ENCODE measurements around the gene NEK2.

Gene NEK2

DNA sequence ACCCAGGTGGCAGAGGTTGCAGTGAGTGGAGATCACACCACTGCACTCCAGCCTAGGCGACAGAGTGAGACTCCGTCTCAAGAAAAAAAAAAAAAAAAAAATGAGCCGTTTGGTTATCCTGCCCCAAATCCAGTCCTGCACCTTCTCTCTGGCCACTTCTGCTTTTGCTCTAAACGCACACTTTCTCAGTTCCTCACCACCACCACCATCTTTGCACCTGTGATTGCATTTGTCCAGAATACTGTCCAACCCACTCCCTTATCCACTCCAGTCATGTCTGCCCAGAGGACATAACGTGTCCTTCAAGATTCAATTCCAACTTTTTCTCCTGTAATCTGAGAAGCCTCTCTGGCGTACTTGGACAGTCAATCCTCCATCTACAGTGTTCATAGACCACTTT lies 2.2 kb upstream of the NEK2 start:
- TF ChIP-seq CEBPB (IDR thresholded peaks at IDR 0.05) = no peak

DNA sequence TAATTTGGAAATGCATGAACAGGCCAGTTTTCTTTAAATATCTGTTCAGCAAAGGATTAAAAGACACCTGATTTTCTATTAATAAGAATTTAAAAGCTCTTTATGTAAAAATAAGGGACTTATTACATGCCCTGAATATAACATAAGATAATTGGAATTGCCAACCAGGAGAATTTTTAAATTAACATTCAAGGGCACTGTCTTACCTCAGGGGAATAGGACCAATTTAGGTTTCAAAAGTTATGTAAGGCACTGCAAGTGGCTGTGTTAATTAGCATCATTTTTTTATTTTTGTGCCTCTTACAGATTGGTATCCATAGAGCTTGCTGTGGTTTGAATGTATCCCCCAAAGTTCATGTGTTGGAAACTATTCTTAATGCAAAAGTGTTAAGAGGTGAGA lies 1.3 kb upstream of the NEK2 start:
- TF ChIP-seq, protein P1, sequence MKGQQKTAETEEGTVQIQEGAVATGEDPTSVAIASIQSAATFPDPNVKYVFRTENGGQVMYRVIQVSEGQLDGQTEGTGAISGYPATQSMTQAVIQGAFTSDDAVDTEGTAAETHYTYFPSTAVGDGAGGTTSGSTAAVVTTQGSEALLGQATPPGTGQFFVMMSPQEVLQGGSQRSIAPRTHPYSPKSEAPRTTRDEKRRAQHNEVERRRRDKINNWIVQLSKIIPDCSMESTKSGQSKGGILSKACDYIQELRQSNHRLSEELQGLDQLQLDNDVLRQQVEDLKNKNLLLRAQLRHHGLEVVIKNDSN (IDR thresholded peaks at IDR 0.05) = no peak
- no peak for TF ChIP-seq NFIC (IDR thresholded peaks at IDR 0.05)
- TF ChIP-seq, protein P2, sequence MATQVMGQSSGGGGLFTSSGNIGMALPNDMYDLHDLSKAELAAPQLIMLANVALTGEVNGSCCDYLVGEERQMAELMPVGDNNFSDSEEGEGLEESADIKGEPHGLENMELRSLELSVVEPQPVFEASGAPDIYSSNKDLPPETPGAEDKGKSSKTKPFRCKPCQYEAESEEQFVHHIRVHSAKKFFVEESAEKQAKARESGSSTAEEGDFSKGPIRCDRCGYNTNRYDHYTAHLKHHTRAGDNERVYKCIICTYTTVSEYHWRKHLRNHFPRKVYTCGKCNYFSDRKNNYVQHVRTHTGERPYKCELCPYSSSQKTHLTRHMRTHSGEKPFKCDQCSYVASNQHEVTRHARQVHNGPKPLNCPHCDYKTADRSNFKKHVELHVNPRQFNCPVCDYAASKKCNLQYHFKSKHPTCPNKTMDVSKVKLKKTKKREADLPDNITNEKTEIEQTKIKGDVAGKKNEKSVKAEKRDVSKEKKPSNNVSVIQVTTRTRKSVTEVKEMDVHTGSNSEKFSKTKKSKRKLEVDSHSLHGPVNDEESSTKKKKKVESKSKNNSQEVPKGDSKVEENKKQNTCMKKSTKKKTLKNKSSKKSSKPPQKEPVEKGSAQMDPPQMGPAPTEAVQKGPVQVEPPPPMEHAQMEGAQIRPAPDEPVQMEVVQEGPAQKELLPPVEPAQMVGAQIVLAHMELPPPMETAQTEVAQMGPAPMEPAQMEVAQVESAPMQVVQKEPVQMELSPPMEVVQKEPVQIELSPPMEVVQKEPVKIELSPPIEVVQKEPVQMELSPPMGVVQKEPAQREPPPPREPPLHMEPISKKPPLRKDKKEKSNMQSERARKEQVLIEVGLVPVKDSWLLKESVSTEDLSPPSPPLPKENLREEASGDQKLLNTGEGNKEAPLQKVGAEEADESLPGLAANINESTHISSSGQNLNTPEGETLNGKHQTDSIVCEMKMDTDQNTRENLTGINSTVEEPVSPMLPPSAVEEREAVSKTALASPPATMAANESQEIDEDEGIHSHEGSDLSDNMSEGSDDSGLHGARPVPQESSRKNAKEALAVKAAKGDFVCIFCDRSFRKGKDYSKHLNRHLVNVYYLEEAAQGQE (IDR thresholded peaks at IDR 0.05; ENCODE audit: low read depth) = no peak
- no peak for TF ChIP-seq RAD21 (IDR thresholded peaks at IDR 0.05; ENCODE audit: low read depth)
- TF ChIP-seq EGR1 (IDR thresholded peaks at IDR 0.05) = no peak
- TF ChIP-seq TCF12 (IDR thresholded peaks at IDR 0.05; ENCODE audit: low read depth) = no peak
- no peak for TF ChIP-seq TAF1 (IDR thresholded peaks at IDR 0.05; ENCODE audit: low read depth)
- TF ChIP-seq TEAD4 (IDR thresholded peaks at IDR 0.05) = no peak
- TF ChIP-seq FOXM1 (IDR thresholded peaks at IDR 0.05; ENCODE audit: borderline replicate concordance, low read depth) = no peak
- TF ChIP-seq, protein P3, sequence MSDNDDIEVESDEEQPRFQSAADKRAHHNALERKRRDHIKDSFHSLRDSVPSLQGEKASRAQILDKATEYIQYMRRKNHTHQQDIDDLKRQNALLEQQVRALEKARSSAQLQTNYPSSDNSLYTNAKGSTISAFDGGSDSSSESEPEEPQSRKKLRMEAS (IDR thresholded peaks at IDR 0.05) = no peak
- TF ChIP-seq EP300 (IDR thresholded peaks at IDR 0.05; ENCODE audit: borderline replicate concordance) = no peak
- TF ChIP-seq CEBPB (IDR thresholded peaks at IDR 0.05) = no peak

DNA sequence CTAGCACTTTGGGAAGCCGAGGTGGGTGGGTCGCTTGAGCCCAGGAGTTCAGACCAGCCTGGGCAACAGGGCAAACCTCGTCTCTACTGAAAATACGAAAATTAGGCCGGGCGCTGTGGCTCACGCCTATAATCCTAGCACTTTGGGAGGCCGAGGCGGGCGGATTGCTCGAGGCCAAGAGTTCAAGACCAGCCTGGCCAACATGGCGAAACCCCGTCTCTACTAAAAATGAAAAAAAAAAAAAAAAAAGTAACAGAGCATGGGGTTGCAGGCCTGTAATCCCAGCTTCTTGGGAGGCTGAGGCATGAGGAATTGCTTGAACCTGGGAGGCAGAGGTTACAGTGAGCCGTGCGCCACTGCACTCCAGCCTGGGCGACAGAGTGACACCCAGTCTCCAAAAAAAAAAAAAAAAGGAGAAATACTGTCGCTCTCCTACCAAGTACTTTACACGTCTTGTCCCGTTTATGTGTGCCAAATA lies 724 bp upstream of the NEK2 start:
- no peak for TF ChIP-seq YY1 (IDR thresholded peaks at IDR 0.05; ENCODE audit: low read depth)
- TF ChIP-seq NFIC (IDR thresholded peaks at IDR 0.05) = no peak
- no peak for TF ChIP-seq TCF12 (IDR thresholded peaks at IDR 0.05; ENCODE audit: low read depth)
- TF ChIP-seq, protein P2 (IDR thresholded peaks at IDR 0.05; ENCODE audit: low read depth) = no peak
- TF ChIP-seq, protein P3 (IDR thresholded peaks at IDR 0.05) = no peak
- no peak for TF ChIP-seq FOXM1 (IDR thresholded peaks at IDR 0.05; ENCODE audit: borderline replicate concordance, low read depth)
- TF ChIP-seq RAD21 (IDR thresholded peaks at IDR 0.05; ENCODE audit: low read depth) = no peak
- TF ChIP-seq EGR1 (IDR thresholded peaks at IDR 0.05) = no peak
- no peak for TF ChIP-seq ZBTB7A (IDR thresholded peaks at IDR 0.05; ENCODE audit: low read depth)
- no peak for TF ChIP-seq CREB1 (IDR thresholded peaks at IDR 0.05; ENCODE audit: low read depth)
- TF ChIP-seq TAF1 (IDR thresholded peaks at IDR 0.05; ENCODE audit: low read depth) = no peak
- no peak for TF ChIP-seq CEBPB (IDR thresholded peaks at IDR 0.05)
- no peak for TF ChIP-seq TEAD4 (IDR thresholded peaks at IDR 0.05)
- TF ChIP-seq, protein P1 (IDR thresholded peaks at IDR 0.05) = no peak
- no peak for TF ChIP-seq EP300 (IDR thresholded peaks at IDR 0.05; ENCODE audit: borderline replicate concordance)

DNA sequence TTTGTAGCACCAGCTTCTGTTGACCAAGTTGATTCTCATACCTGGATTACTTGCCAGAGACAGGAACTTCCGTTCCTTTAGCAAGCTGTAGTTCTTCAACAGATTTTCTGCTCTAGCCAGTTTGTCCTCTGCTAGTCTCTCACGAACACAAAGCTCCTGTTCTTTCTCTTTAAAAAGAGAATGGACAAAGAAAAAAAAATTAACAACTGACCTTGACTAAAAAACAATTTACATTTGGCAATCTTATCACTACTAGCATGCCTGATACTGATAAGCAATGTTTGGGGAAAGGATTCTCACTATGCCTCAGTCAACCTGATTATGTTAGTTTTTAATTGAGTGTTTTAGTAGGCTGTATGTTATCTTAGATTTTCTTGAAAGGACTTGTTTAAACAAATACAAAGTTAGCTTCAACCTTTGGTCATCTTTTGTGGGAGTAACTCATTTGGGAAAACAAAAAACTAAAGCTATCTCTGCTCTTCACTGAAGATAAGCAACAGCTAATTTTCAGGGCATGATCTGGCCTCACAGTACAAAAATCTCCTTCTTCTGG lies 8.3 kb downstream of the NEK2 start:
- no peak for TF ChIP-seq EP300 (IDR thresholded peaks at IDR 0.05; ENCODE audit: borderline replicate concordance)
- no peak for TF ChIP-seq TCF12 (IDR thresholded peaks at IDR 0.05; ENCODE audit: low read depth)
- TF ChIP-seq ZBTB7A (IDR thresholded peaks at IDR 0.05; ENCODE audit: low read depth) = no peak
- TF ChIP-seq, protein P1 (IDR thresholded peaks at IDR 0.05) = no peak
- TF ChIP-seq FOXM1 (IDR thresholded peaks at IDR 0.05; ENCODE audit: borderline replicate concordance, low read depth) = no peak
- no peak for TF ChIP-seq NFIC (IDR thresholded peaks at IDR 0.05)
- no peak for TF ChIP-seq EGR1 (IDR thresholded peaks at IDR 0.05)
- TF ChIP-seq TEAD4 (IDR thresholded peaks at IDR 0.05) = no peak

DNA sequence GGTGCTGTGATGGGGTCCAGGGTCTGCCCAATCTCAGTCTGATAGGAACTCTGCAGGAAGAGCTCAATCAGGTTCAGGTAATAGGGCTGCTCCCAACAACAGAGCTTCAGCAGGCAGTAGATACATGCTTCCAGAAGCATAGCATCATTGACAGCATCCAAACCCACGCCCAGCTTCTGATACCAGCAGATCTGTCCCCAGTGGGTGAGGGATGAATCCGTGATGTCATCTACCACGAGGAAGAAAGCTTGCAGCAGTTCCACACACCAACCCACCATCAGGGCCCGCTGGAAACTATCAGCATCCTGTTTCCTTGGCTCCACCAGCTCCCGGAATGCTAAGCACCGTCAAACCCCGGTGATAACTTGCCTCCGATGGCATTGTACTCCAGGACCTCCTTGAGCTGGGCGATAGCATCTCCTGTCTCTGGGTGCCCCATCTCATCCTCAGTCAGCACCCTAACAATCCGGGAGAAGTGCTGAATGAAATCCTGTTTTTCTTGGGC lies 14.7 kb downstream of the NEK2 start:
- TF ChIP-seq CREB1 (IDR thresholded peaks at IDR 0.05; ENCODE audit: low read depth) (no peak), RAD21 (IDR thresholded peaks at IDR 0.05; ENCODE audit: low read depth) (no peak), ZBTB7A (IDR thresholded peaks at IDR 0.05; ENCODE audit: low read depth) (no peak), TEAD4 (IDR thresholded peaks at IDR 0.05) (no peak), EGR1 (IDR thresholded peaks at IDR 0.05) (no peak), YY1 (IDR thresholded peaks at IDR 0.05; ENCODE audit: low read depth) (no peak), TCF12 (IDR thresholded peaks at IDR 0.05; ENCODE audit: low read depth) (no peak), TAF1 (IDR thresholded peaks at IDR 0.05; ENCODE audit: low read depth) (no peak), CEBPB (IDR thresholded peaks at IDR 0.05) (no peak), NFIC (IDR thresholded peaks at IDR 0.05) (no peak), FOXM1 (IDR thresholded peaks at IDR 0.05; ENCODE audit: borderline replicate concordance, low read depth) (no peak), EP300 (IDR thresholded peaks at IDR 0.05; ENCODE audit: borderline replicate concordance) (no peak)
- TF ChIP-seq, protein P2 (IDR thresholded peaks at IDR 0.05; ENCODE audit: low read depth) = no peak
- TF ChIP-seq, protein P1 (IDR thresholded peaks at IDR 0.05) = no peak
- TF ChIP-seq, protein P3 (IDR thresholded peaks at IDR 0.05) = no peak
